ENCODE results near the gene WDR7.
A peak's percentile ranks its signal among the peaks of the same experiment; 100 is the strongest.
"Not testable (repeated sequence)": the region's sequence is repeated elsewhere in the genome, so short reads cannot be mapped to it uniquely, and the experiment has no call there.

The WDR7 gene

GRCh38 chr18:56654280-56654679 lies 3.1 kb downstream of the WDR7 start:
- not testable (repeated sequence) for DNase-seq (ENCODE audit: low read depth)

DNA sequence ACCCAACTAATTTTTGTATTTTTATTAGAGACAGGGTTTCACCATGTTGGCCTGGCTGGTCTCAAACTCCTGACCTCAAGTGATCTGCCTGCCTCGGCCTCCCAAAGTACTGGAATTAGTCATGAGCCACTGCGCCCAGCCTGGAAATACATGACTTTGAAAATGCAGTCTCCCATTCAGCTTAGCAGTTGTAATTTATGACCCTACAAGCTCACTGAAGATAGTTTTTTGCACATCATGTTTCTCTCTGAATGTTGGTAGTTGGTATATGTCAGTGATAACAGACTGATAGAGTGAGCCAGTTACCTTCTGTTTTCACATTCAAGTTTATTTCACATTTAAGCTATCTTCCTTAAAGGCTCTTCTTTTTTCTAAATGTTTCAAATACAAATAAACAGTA lies 7.1 kb downstream of the WDR7 start:
- DNase-seq (ENCODE audit: low read depth), result peak; percentile 14

- no peak for DNase-seq (ENCODE audit: low read depth)
These were observed 8.0 kb downstream of the WDR7 start for GRCh38 chr18:56659111-56659510.

GRCh38 chr18:56660655-56661054 lies 9.5 kb downstream of the WDR7 start:
- DNase-seq (ENCODE audit: low read depth), result no peak

DNA sequence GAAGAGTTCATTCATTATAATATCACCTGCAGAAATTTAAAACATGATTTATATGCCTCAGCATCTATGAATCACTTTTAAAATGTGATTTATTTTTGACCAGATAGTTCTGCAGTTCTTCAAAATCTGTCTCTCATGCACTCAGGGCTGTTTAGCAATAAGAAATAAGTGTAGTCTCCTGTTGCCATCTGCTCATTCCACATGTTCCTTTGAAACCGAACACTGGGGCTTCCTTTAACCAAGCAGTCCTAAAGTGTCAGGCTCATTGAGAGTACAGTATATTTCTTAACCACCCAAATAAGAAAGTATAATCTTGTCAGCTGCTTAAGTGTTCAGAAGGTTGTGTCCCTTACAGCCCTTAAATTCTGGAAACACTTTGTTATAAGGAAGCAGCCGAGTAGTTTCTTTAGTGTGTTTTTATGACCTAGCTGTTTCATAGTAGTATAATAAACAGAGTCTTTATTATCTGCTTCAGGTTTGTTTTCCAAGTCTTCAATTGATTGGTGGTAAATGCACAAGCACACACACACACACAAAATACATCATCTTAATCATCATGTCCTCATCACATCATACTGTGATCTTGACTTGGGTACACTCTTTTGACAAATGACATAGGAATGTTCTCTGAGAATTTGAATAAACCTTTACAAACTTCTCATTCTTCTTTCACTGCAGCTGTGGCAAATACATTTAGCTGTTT lies 10.4 kb downstream of the WDR7 start:
- no peak for DNase-seq (ENCODE audit: low read depth)

GRCh38 chr18:56662063-56662408 lies 10.9 kb downstream of the WDR7 start:
- DNase-seq (ENCODE audit: low read depth), result no peak

DNA sequence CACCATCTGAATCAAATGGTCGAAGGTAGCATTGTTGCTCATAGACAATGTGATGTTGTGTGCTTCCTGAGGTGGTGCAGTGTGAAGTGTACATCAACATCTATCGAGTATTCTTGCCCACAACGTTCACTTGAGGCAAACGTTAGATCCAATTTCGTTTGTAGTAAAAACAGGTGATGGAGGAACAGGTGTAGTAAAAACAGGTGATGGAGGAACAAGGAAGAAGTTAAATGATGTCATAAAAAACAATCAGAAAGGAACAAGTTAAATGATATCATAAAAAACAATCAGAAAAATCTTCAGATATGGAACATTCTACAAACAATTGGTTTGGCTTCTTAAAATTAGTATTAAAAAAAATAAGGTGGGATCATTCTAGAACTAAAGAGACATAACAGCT lies 11.3 kb downstream of the WDR7 start:
- no peak for DNase-seq (ENCODE audit: low read depth)

- DNase-seq (ENCODE audit: low read depth), result no peak
These were observed 11.7 kb downstream of the WDR7 start for GRCh38 chr18:56662902-56663301.

DNA sequence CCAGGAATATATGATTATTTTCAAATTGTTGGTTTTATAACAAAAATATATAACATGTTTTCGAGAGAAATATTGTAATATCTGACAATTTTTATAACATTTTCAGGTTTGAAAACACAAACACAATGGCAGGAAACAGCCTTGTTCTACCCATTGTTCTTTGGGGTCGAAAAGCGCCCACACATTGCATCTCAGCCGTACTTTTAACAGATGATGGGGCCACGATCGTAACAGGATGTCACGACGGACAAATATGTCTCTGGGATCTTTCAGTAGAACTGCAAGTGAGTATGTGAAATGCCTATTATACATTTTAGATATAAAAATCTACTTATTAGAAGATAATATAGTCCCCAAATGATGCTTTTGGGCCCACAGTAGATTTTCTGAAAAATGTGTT lies 21.2 kb downstream of the WDR7 start:
- no peak for DNase-seq (ENCODE audit: low read depth)

- DNase-seq (ENCODE audit: low read depth), result no peak
These were observed 21.8 kb downstream of the WDR7 start for GRCh38 chr18:56672981-56673380.

GRCh38 chr18:56676639-56677038 lies 25.5 kb downstream of the WDR7 start:
- no peak for DNase-seq (ENCODE audit: low read depth)

DNA sequence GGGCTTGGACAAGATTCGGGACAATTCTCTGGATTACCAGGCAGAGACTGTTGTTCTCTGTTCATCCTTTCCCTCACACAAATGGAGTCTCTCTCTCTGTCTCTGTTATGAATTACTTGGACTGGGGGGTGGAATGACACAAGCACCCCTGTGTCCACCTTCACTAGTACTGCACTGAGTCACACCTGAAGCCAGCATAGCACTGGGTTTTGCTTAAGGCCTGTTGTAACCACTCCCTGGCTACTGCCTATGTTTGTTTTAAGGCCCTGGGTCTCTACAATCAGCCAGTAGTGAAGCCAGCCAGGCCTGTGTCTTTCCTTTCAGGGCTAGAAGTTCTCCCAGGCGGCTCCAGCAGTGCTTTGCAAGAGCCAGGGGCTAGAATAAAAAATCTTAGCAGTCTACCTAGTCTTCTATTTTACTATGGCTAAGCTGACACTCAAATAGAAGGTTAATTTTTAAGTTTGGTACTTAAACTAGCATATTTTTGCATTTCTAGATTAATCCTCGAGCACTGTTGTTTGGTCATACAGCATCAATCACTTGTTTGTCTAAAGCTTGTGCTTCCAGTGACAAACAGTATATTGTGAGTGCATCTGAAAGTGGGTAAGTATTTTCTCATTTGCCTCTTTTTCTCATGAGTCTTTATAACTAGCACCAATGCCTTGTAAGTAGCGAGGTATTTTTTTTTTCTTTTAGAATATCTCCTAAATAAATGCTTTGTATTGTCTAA lies 27.8 kb downstream of the WDR7 start:
- DNase-seq (ENCODE audit: low read depth), result peak; percentile 5

GRCh38 chr18:56684277-56684676 lies 33.1 kb downstream of the WDR7 start:
- no peak for DNase-seq (ENCODE audit: low read depth)

DNA sequence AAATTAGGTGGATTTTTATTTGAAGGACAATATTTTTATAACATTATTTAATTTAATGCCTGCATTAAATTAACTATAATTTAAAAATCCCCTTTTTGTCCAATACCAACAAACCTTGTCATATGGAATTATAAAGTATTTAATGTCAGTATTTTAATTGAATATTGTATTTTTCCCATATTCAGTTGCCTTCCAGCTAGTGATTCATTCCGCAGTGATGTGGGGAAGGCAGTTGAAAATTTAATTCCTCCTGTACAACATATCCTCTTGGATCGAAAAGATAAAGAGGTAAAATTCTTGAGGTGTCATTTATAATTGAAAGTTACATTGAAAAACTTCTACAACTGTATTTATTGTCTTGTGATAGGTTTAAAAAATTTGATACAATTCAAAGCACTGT lies 40.4 kb downstream of the WDR7 start:
- no peak for DNase-seq (ENCODE audit: low read depth)

DNA sequence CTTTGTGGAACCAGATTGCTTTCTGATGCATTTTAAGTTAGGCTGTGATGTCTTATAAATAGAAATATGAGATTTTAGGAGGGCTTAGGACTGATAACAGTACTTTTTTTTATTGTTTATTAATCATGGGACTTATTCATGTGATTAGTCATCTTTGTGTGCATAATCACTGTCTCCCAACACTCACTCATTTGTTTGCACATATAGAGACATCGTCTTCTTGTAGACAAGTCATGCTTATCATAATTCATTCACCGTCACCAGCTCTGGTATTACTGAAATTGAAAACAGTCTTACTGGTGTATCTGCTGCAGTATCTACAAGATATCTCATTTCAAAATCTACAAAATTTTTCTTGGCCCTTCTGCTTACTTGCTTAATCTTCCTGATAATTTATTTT lies 45.8 kb downstream of the WDR7 start:
- DNase-seq (ENCODE audit: low read depth), result peak; percentile 40

GRCh38 chr18:56702946-56703345 lies 51.8 kb downstream of the WDR7 start:
- peak; percentile 34 for DNase-seq (ENCODE audit: low read depth)

- peak; percentile 94 for DNase-seq (ENCODE audit: low read depth)
These were observed 58.3 kb downstream of the WDR7 start for GRCh38 chr18:56709463-56709862.

GRCh38 chr18:56711708-56712445 lies 60.7 kb downstream of the WDR7 start:
- peak; percentile 8 for DNase-seq (ENCODE audit: low read depth)

DNA sequence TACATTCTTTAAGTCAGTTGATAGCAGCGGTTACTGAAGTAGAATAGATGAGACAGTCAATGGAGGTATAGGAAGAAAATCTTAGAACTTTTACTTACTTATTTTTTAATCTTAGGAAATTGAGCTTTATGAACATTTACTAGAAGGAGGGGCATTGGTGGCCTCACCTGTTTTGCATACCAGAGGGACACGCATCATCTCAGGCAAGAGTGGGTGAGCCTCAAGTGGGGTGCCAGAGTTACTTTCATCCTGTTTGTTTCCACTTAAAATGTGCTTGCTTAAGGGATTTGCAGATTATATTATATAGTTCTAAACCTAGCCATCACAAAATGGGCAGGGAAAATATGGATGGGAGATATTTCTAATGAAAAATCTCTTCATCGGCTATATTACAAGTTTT lies 61.6 kb downstream of the WDR7 start:
- DNase-seq (ENCODE audit: low read depth), result no peak

DNA sequence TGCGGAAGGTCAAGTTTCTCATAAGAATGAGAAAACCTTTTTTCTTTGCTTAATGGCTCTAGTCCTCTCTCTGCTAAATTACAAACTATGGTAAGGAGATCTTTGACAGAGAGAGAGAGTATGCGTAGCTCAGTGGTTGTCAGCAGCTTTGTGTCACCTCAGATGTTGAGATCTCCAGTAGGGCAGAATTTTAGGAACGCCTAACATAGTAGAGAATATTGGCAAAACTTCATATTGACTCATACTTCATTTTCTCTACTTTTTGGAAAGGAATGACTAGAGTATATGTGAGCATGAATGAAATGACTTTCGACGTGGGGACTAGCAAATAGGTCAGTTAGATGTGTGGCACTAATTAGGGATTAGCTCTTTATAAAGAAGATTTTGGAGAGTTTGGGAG lies 64.0 kb downstream of the WDR7 start:
- no peak for DNase-seq (ENCODE audit: low read depth)

DNA sequence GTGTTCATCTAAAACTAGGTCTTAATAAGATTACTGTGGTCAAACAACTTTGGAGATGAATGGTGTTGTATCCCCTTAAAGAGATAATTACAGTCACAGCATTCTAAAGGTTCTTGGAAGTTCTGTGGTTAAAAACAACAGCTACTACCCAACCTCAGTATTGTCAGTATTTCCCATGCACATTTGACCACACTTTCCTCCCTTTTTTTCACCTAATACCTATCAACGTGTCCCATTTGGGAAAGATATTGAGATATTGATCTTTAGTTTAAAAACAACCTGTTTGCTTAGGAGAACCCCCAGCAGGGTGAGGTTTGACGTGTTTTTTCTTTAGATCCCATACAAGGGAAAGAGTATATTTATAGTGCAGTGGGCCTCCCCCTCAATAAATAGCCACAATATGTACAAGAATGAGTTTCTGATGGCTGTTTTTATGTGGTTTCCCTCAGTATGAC lies 65.6 kb downstream of the WDR7 start:
- peak; percentile 71 for DNase-seq (ENCODE audit: low read depth)

- DNase-seq (ENCODE audit: low read depth), result peak; percentile 44
These were observed 69.9 kb downstream of the WDR7 start for GRCh38 chr18:56721031-56721430.

GRCh38 chr18:56721491-56721890 lies 70.3 kb downstream of the WDR7 start:
- DNase-seq (ENCODE audit: low read depth), result peak; percentile 98

All from amniotic epithelial cell (primary cell).